NCI-H146 (cell line): Measurements from ENCODE around the gene GIGYF2.
A peak's percentile ranks its signal among the peaks of the same experiment; 100 is the strongest.

Experiments
- DNase-seq: peaks from one replicate; lab custom pipeline; 2025; lab: John Stamatoyannopoulos, UW

GIGYF2 gene

GRCh38 chr2:232761301-232761907 lies 64.3 kb downstream of the GIGYF2 start:
- peak; percentile 10 for DNase-seq

- DNase-seq, result no peak
Observed at GRCh38 chr2:232767866-232768265, 70.7 kb downstream of the GIGYF2 start.

- DNase-seq, result no peak
Observed at GRCh38 chr2:232770207-232770606, 73.1 kb downstream of the GIGYF2 start.

GRCh38 chr2:232771870-232772269 lies 74.7 kb downstream of the GIGYF2 start:
- DNase-seq, result no peak

GRCh38 chr2:232772531-232772930 lies 75.4 kb downstream of the GIGYF2 start:
- DNase-seq, result no peak

GRCh38 chr2:232773815-232774214 lies 76.7 kb downstream of the GIGYF2 start:
- DNase-seq, result no peak

- DNase-seq, result no peak
Observed at GRCh38 chr2:232776435-232776834, 79.3 kb downstream of the GIGYF2 start, which contains the start of gene KCNJ13. KCNJ13 (minus strand) TSS chr2:232776565; CDS start chr2:232771362, 5,203 bp downstream.

- no peak for DNase-seq
Observed at GRCh38 chr2:232777276-232777675, 80.1 kb downstream of the GIGYF2 start.

- DNase-seq, result no peak
Observed at GRCh38 chr2:232779465-232779864, 82.3 kb downstream of the GIGYF2 start.

GRCh38 chr2:232779934-232780333 lies 82.8 kb downstream of the GIGYF2 start:
- no peak for DNase-seq

GRCh38 chr2:232781765-232782164 lies 84.6 kb downstream of the GIGYF2 start:
- no peak for DNase-seq

- DNase-seq, result no peak
Observed at GRCh38 chr2:232783278-232783677, 86.1 kb downstream of the GIGYF2 start.

GRCh38 chr2:232787806-232788205 lies 90.7 kb downstream of the GIGYF2 start:
- no peak for DNase-seq

GRCh38 chr2:232789082-232789481 lies 92.0 kb downstream of the GIGYF2 start:
- no peak for DNase-seq

- DNase-seq, result no peak
Observed at GRCh38 chr2:232791518-232791917, 94.4 kb downstream of the GIGYF2 start.

GRCh38 chr2:232793271-232793670 lies 96.1 kb downstream of the GIGYF2 start:
- DNase-seq, result no peak

- no peak for DNase-seq
Observed at GRCh38 chr2:232794981-232795380, 97.8 kb downstream of the GIGYF2 start.

GRCh38 chr2:232795920-232796319 lies 98.8 kb downstream of the GIGYF2 start:
- DNase-seq, result no peak

GRCh38 chr2:232798187-232798586 lies 101.1 kb downstream of the GIGYF2 start:
- no peak for DNase-seq

GRCh38 chr2:232800166-232800565 lies 103.0 kb downstream of the GIGYF2 start:
- DNase-seq, result no peak

- no peak for DNase-seq
Observed at GRCh38 chr2:232802091-232802490, 105.0 kb downstream of the GIGYF2 start.

GRCh38 chr2:232809349-232810124 lies 112.4 kb downstream of the GIGYF2 start:
- DNase-seq, result no peak

- DNase-seq, result no peak
Observed at GRCh38 chr2:232810444-232810843, 113.3 kb downstream of the GIGYF2 start.

GRCh38 chr2:232815569-232815968 lies 118.4 kb downstream of the GIGYF2 start:
- no peak for DNase-seq
